HG02678 (cell line): ENCODE measurements around the gene CTDP1.

ENCODE experiments used
- ATAC-seq: cut with Tn5 transposase; IDR thresholded peaks from one replicate; pipeline ENCODE4 v1.9.1; 2021; ENCODE audit warnings: mild to moderate bottlenecking, moderate library complexity; ENCODE audit not compliant: unreplicated experiment

Gene CTDP1

DNA sequence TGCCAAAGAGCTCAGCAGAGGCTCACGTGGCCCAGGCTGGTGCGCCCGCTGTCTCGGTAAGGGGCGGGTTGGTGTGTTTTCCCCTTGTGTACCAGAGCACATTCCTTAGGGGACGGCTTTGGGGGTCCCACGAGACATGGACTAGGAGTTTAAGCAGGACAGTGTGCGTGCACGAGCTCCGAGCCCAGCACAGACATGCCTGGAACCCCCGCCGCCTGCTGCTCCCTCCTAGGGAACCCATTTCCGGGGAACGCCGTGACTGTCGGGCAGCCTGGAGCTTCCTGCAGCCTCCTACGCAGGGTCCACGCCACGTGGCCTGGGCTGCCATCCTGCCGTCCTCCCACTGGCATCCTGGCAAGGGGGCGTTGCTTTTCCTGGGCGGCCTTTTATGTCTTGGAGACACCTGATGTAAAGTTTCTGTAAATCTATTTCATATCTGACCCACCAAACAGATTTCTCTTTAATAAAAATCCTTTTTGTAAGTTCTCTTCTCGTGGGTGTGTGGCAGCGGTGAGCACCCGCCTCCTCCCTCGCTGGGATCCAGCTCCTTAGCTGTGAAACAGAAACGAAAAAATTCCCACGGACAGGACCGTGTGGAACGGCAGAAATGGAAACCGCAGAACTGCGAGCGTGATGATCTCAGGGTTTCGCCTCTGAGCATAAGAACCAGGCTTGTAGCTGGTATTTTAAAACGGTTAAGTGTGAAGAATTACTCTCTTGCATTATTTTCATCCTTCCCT, 74.6 kb downstream of the CTDP1 start:
- ATAC-seq = no peak

DNA sequence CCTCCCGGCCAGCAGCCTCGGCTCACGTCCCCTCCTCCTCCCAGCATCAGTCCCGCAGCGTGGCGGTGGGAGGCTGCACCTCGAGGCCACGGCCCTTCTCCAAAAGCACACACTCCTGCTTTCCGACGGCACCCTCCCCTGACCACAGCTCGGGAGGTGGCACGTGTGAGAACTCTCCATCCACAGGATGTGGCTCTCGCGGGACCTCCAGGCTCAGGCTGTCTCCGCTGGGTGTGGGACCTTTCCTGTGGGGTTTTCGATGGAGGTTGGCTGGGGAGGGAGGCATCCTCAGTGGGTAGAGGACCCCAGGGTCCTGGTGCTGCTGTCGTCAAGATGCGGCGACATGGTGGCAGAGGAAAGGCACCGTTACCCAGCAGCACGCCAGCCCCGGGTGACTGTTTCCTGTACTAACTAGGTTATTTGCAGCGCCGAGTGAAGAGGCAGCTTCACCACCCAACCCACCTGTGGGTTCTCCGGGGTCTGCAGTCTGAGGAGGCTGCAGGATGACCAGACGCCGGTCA, 75.3 kb downstream of the CTDP1 start:
- ATAC-seq = no peak

DNA sequence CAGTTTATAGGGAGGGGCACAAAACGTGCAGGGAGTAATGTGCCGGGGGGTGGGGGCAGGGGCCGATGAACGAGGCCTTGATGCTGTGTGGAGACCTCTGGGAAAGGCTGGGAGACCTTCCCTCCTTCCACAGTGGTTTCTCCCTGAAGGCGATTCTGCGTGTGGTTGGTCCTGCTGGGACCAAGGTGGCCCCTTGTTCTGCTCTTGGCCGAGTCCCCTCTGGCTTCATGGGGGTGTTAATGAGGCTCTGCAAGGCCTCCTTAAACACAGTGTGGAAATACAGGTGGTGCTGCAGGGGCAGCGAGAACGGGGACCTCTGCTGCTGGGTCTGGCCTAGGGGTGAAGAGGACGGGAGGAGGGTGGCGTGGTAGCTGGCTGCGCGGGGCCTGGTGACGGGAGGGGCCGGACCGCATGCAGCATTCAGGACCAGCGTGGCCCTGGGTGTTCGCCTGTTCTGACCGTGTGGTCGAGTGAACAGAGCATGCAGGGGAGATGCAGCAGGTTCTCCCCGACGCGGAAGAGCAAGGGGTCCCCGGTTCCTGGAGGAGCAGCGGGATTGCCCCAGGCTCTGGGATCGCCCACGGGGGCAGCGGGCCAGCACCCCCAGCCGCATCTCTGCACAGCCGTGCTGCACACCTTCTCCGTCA, 76.0 kb downstream of the CTDP1 start:
- ATAC-seq = no peak

DNA sequence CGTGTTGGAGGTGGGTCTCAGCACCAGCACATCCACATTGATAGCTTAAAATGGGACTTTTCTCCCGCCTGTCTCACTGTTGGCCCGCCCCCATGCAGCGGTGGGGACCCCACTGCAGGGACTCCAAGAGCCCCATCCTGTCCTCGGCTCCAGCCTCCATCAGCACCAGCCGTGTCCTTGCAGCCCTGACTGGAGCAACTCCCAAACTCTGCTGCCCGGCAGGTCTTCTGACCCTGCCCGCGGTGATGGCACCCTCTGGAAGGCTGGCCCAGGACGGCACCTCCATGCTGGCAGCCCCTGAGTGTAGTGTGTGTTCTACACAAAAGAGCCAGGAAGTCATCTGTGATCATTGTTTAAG, 76.5 kb downstream of the CTDP1 start:
- ATAC-seq = no peak

DNA sequence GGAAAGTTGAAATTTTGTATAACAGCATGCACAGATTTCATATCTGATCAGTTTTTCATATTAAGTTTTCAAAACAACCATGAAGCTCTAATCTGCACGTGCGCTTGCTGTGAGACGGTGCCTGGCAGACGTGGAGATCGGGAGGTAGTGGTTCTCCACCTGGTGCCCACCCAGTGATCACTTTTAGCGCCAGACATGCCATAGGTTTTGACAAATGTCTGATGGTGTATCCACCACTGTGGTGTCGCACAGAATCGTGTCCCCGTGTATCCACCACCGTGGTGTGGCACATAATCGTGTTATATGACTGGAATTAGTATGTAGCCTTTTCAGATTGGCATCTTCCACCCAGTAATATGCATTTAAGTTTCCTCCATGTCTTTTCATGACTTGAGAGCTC, 77.2 kb downstream of the CTDP1 start:
- no peak for ATAC-seq

DNA sequence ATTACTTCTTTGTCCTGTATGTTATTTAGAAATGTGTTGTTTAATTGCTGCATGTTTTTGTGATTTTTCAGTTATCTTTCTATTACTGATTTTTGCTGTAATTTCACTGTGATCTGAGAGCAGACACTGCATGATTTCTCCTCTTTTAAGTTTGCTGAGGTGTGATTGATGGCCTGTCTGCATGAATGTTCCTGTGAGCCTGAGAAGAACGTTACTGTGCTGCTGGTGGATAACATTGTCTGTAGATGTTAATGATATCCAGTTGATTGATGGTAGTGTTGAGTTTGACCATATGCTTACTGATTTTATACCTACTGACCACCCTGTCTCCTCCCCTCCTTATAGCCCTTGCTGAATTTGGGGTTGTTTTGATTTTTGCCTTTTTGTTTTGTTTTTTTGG, 80.7 kb downstream of the CTDP1 start:
- no peak for ATAC-seq

DNA sequence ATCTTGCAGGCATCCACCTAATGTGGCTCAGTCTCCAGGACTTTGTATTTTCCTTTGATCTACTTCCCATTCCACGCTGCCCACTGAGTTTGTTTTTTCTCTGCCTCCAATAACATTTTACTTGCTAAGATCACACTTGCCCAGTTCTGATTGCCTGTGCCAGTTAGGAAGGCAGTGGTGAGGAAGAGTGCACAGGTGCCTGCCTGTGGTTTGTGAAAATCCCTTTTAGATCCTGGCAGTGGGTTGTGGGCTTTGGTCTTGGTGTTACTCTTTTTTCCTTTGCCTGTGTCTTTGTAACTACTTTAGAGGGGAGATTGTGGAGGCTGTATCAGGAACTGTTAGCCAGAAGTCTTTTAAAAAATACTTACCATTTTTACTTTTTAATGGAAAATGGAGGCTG, 81.3 kb downstream of the CTDP1 start:
- no peak for ATAC-seq

DNA sequence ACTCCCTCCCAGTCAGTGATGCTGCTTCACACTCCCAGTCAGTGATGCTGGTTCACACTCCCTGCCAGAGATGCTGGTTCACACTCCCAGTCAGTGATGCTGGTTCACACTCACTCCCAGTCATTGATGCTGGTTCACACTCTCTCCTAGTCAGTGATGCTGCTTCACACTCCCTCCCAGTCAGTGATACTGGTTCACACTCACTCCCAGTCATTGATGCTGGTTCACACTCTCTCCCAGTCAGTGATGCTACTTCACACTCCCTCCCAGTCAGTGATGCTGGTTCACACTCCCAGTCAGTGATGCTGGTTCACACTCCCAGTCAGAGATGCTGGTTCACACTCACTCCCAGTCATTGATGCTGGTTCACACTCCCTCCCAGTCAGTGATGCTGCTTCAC, 83.8 kb downstream of the CTDP1 start:
- no peak for ATAC-seq

DNA sequence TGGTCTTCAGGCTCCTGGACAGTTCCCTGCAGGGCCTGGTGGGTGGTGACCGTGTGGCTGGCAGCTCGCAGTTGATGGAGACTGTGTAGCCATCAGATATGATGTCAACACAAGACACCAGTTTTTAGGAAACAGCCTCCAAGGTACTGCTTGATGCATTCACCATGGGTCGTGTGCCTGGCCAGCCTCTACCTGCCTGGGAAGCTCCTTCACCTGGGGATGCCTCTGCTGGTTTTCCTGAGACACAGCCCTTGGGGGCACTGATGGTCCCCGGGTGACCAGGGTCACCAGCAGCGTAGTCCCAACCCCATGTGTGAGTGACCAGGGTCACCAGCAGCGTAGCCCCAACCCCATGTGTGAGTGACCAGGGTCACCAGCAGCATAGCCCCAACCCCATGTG, 84.5 kb downstream of the CTDP1 start:
- no peak for ATAC-seq

DNA sequence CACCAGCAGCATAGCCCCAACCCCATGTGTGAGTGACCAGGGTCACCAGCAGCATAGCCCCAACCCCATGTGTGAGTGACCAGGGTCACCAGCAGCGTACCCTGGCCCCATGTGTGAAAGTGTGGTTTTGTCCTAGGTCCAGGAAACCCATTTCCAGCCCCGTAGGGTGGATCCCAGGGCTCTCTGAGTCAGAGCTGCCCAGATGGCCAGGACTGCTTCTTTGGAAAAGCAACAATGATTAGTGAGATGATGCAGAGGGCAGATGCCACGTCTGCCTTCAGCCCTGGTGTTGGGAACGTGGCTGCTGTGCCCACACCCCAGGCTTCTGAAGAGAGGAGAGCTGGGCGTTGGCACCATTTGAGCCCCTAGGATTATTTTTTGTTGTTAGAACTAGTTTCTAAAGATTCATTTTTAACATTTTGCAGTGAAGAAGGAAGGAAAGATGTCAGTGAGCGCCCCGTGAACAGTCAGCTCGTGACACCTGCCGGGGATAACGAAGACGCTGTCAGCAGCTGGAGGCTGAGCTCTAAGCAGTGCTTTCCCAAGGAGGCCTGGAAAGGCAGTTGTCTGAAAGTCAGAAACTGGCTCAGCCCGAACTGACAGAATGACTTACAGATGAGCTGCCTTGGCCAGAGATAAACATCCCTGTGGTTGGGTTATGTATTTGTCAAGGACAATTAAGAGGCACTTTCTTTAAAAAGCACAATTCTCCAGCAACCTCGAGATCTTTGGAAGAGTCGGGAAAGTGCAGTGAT, 86.1 kb downstream of the CTDP1 start:
- no peak for ATAC-seq

DNA sequence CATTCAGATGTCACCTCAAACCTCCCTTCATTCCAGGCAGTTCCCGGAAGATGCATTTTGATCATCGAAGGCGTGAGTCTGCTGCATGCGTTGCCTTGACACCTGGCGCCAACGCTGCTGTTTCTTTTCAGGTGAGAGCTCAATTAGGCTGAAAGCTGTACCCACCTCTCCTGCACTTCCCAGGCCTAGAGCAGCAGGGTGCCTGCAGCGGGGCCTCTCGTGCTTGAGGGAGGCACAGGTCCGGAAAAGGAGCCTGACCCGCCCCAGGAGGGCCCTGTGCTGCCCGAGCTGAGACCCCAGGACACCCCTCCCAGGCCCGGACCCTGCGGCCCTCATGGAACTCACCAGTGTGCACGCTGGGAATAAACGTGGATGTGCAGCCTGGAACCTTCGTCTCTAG, 86.7 kb downstream of the CTDP1 start:
- ATAC-seq = no peak

DNA sequence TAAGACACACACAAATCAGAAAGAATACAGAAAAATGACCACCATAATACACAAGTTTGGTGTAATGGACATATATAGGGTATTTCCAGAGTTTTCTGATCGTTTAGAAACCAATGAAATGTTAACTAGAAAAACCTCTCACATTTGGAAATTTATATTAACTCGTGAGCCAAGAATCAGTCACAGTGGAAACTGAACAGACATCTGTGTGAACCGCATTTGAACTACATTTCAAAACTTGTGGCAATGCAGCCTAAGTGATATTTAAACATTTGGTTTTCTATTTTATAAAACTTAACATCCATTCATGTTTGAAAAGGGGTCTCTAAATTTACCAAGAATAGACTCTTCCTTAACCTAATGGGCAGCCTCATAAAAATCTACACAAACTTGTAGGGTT, 89.1 kb downstream of the CTDP1 start:
- no peak for ATAC-seq

DNA sequence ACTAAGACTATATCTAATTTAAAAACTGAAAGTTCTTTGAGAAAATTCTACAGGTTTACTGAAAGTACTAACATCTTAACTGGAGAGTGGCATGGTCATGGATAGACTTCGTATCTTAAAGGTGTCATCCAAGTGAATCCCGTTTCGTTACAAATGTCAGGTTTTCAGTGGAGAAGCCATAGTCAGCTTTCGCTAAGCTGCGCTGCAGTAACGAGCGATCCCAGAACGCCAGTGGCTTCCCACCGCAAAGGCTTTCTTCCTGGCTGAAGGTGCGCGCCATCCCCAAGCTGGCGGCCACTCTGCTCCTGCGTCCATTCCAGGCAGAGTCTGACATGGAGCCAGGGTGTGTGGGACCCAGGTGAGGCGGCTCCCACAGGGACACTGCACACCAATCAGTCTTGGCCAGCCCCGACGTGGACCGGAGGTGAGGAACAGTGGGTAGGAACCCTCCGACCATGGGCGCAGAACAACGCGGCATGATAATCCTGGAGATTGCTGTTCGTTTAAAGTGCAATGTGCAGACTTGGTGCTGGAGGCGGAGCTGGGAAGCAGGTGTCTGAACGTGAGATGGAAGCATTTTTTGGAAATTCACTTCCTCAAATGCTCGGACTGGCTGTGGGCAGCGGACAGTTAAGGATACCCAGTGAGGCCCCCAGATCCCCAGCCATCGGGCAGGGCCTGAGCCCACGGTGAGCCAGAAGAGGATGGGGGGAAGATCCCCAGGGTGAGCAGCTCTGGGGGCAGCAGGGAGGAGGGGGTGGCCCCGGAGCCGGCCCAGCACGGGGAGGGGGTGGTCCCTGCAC, 90.3 kb downstream of the CTDP1 start:
- no peak for ATAC-seq

DNA sequence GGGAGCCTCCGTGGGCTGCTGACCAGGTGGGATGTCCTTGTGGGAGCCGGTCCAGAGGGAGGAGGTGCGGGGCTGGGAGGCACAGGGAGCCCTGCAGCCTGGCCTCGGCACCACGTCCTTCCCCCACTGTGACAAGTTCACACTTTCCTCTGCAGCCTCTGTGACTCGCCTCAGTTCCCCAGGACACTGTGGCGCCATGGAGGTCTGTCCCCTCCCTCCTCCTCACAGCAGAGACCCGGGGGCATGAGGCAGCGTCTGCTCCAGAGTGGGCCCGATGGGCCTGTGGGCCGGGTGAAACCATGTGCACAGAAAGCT, 90.9 kb downstream of the CTDP1 start:
- ATAC-seq = no peak

DNA sequence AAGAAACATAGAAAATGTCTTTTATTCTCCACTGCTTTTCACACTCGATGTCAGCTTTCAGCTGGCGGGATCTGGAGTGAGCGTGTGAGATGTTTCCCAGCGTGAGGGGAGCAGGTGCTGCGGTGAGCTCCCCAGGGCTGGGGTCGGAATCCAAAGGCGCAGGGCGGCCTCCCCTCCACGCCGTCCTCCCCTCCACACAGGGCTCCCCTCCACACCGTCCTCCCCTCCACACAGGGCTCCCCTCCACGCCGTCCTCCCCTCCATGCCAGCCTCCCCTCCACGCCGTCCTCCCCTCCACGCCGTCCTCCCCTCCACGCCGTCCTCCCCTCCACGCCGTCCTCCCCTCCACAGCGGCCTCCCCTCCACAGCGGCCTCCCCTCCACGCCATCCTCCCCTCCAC, 91.2 kb downstream of the CTDP1 start:
- ATAC-seq = no peak

DNA sequence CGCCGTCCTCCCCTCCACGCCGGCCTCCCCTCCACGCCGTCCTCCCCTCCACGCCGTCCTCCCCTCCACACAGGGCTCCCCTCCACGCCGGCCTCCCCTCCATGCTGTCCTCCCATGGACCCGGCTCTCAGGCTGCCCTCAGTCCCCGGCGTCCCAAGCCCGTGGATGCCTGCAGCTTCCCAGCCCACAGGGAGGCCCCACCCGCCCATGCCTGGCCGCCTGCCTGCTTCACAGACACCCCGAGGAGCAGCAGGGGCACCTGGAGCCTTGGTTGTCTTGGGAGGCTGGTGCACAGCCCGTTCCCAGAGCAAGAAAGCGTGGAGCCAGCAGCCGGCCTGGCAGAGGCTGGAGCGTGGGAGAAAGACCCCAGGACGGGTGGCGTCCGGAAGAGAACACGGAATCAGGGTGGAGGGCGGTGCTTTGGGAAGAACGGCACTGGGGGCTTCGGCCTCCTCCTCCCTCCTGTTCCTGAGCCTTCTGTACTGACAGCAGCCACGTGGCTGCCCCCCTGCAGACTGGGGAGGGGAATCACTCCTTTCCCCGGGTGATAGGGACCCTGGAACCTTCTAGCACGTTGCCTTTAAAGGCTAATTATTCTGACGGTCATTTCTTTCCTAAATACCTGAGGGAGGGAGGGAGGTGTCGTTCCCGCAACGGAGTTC, 92.0 kb downstream of the CTDP1 start:
- ATAC-seq = no peak

DNA sequence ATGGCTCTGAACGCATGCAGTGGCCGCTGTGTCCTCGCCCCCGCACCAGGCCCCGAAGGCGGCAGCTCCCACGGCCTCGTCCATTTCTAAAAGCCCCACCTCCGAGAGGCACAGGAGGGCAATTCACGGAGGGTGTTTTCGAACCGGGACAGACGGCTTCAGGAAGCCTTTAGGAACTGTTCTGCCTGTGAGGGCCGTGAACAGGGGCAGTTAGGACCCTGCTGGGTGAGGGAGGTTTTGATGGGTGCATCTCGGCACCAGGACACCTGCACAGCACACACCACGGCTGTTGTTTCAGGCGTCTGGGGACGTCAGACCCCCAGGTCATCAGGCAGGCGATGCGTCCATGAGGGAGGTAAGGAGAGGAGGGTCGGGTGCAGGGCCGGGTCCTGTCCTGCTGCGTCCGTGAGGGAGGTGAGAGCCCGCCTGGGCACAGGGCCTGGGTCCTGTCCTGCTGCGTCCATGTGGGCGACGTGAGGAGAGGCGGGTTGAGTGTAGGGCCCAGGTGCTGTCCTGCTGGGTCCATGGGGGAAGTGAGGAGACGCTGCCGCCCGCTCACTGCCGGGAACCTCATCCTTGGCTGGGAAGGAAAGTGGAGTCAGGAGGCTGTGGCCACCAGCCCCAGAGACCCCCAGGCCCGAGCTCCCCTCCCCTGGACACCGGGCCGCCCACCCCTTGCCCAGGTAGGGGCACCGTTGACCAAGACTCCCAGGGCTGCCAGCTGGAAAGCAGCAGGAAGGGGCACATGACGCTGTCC, 92.7 kb downstream of the CTDP1 start:
- no peak for ATAC-seq

DNA sequence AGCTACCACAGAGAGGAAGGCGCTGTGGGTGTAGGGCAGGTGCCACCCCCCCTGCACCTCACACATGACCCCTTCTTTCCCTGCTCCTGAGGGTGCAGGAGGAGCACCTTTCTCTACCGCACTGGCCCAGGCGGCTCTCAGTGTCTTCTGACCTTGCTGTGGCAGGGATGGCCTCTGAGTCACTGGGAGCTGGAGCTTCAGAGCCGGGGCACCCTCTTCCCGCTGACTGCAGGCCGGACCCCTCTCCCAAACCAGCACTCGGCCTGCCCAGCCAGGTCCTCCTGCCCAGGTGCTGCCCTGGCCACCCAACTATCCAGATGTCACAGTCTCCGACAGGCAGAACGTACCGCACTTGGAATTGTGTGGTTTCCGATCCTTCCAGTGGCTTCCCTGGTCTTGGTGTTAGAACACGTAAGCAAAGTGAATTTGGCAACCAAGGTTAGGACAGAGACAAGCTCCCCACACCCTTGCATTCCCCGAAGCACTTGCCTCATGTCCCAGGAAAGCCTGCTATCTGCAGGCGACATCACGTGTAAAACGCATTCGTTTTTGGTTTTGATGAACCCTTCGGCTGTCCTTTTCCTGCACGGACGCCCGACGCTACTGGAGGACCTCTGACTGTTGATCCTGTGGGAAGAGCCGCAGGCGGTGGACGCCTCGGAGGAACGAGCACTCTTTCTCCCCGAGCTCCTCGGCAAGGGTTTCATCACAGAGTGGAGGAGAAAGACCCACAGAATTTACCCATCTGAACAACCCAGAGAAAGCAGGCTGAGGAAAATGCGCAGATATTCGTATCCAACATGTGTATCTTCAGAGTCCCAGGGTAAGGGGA, 93.5 kb downstream of the CTDP1 start:
- no peak for ATAC-seq

DNA sequence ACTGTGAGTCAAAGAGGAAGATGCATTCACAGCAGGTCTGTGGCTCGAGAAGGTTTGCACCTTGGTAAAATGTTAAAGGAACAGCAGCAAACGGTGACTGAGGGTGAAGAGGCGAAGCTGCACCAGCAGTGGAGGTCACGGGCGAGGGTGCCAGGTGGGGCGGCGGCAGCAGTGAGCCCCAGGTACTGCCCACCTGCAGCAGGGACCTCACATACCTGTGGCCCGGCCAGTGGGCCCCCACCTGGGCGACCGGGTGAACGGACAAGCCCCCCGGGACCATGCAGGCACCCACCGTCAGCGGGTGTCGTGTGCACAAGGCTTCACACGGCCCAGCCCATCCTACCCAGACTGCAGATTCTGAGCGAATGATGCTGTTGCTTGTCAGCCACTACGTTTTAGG, 94.5 kb downstream of the CTDP1 start:
- no peak for ATAC-seq
